ENCODE data around the gene FAF1.
A peak's percentile ranks its signal among the peaks of the same experiment; 100 is the strongest.

FAF1 gene

GRCh38 chr1:50704126-50704525 is 255.9 kb downstream of the FAF1 start:
- H3K27me3 ChIP-seq (ENCODE audit: insufficient read depth, low read length) = no peaks in the 10 kb centered on the region
- no peak overlapping the region for H3K9ac ChIP-seq (ENCODE audit: low read depth, low read length)
- H3K9me3 ChIP-seq (ENCODE audit: insufficient read depth, low read depth, low read length) = no peaks in the 10 kb centered on the region
- H3K27ac ChIP-seq (ENCODE audit: low read length) = no peak overlapping the region
- H3K4me1 ChIP-seq (ENCODE audit: insufficient read depth, low read length) = peaks cover 52% of the 10 kb centered on the region
- no peak overlapping the region for H3K4me3 ChIP-seq (ENCODE audit: low read length)
- no peaks in the 10 kb centered on the region for H3K36me3 ChIP-seq (ENCODE audit: insufficient read depth, low read depth, low read length)

- Histone ChIP-seq H3K4me1 (ENCODE audit: insufficient read depth, low read length) (peaks cover 60% of the 10 kb centered on the region), H3K36me3 (ENCODE audit: insufficient read depth, low read depth, low read length) (no peaks in the 10 kb centered on the region), H3K9ac (ENCODE audit: low read depth, low read length) (no peak overlapping the region), H3K9me3 (ENCODE audit: insufficient read depth, low read depth, low read length) (no peaks in the 10 kb centered on the region), H3K27ac (ENCODE audit: low read length) (no peak overlapping the region), H3K4me3 (ENCODE audit: low read length) (no peak overlapping the region), H3K27me3 (ENCODE audit: insufficient read depth, low read length) (no peaks in the 10 kb centered on the region)
Observed at GRCh38 chr1:50703240-50703639, 256.8 kb downstream of the FAF1 start.

GRCh38 chr1:50702395-50702794 is 257.7 kb downstream of the FAF1 start:
- H3K9me3 ChIP-seq (ENCODE audit: insufficient read depth, low read depth, low read length) = no peaks in the 10 kb centered on the region
- H3K36me3 ChIP-seq (ENCODE audit: insufficient read depth, low read depth, low read length) = no peaks in the 10 kb centered on the region
- H3K27ac ChIP-seq (ENCODE audit: low read length) = no peak overlapping the region
- H3K4me3 ChIP-seq (ENCODE audit: low read length) = no peak overlapping the region
- no peak overlapping the region; the same call in 1 of the 2 replicates for H3K9ac ChIP-seq (ENCODE audit: low read depth, low read length)
- H3K4me1 ChIP-seq (ENCODE audit: insufficient read depth, low read length) = peaks cover 68% of the 10 kb centered on the region
- H3K27me3 ChIP-seq (ENCODE audit: insufficient read depth, low read length) = no peaks in the 10 kb centered on the region

DNA sequence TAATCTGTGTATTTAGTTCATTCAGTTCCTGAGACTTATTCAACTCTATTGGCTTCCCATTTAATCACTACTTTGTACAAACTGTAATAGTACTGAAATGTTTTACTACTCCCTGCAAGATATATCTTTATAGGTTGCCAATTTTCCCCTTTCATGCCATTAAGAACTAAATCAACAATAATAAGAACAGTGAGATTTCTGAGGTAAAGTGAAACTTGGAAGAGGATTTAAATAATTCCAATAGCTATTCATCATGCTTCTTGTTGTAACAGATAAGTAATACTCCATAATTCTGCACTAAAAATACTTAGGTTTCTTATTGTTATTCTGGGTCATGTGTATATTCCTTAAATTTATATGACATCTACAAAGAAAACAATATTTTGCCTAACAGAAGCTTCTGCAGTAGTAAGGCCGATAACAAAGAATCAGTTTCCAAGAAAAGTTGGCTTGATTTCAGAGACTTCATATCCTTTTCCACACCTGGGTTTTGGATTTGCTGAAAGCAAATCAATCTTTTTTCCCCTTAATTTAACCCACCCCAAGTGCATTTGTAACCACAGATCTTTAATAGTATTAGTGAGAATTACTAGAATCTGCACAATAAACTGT is 258.3 kb downstream of the FAF1 start:
- H3K27me3 ChIP-seq (ENCODE audit: insufficient read depth, low read length) = no peaks in the 10 kb centered on the region
- no peaks in the 10 kb centered on the region for H3K36me3 ChIP-seq (ENCODE audit: insufficient read depth, low read depth, low read length)
- no peak overlapping the region; the same call in 1 of the 2 replicates for H3K9ac ChIP-seq (ENCODE audit: low read depth, low read length)
- H3K9me3 ChIP-seq (ENCODE audit: insufficient read depth, low read depth, low read length) = no peaks in the 10 kb centered on the region
- no peak overlapping the region for H3K4me3 ChIP-seq (ENCODE audit: low read length)
- H3K27ac ChIP-seq (ENCODE audit: low read length) = no peak overlapping the region
- peaks cover 72% of the 10 kb centered on the region for H3K4me1 ChIP-seq (ENCODE audit: insufficient read depth, low read length)

GRCh38 chr1:50700621-50701020 is 259.4 kb downstream of the FAF1 start:
- peaks cover 66% of the 10 kb centered on the region for H3K4me1 ChIP-seq (ENCODE audit: insufficient read depth, low read length)
- H3K9ac ChIP-seq (ENCODE audit: low read depth, low read length) = no peak overlapping the region; the same call in 1 of the 2 replicates
- H3K36me3 ChIP-seq (ENCODE audit: insufficient read depth, low read depth, low read length) = no peaks in the 10 kb centered on the region
- H3K27ac ChIP-seq (ENCODE audit: low read length) = peak overlapping the region; percentile 31
- no peaks in the 10 kb centered on the region for H3K9me3 ChIP-seq (ENCODE audit: insufficient read depth, low read depth, low read length)
- no peaks in the 10 kb centered on the region for H3K27me3 ChIP-seq (ENCODE audit: insufficient read depth, low read length)
- peak overlapping the region; percentile 51 for H3K4me3 ChIP-seq (ENCODE audit: low read length)

DNA sequence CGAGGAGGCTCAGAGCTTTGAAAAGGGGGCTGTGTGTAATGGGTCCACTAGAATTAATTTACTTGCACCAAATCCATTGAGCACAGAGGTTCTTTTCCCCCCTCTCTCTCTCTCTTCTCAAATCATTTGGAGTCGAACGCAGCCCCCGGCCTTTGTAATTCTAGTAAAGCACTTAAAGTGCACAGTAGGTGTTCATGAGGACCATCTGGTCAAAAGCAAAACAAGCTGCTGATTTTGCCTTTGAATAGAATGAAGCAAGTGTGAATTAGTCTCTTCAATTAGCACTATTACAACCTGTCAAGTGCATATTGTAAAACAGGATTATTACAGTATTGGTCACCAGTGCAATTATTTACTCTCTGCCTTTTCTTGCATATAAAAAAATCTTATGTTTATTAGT is 259.9 kb downstream of the FAF1 start:
- Histone ChIP-seq H3K9ac (ENCODE audit: low read depth, low read length) (peak overlapping the region; percentile 62), H3K4me1 (ENCODE audit: insufficient read depth, low read length) (peaks cover 64% of the 10 kb centered on the region), H3K36me3 (ENCODE audit: insufficient read depth, low read depth, low read length) (no peaks in the 10 kb centered on the region), H3K27ac (ENCODE audit: low read length) (peak overlapping the region; percentile 51), H3K27me3 (ENCODE audit: insufficient read depth, low read length) (no peaks in the 10 kb centered on the region), H3K9me3 (ENCODE audit: insufficient read depth, low read depth, low read length) (no peaks in the 10 kb centered on the region), H3K4me3 (ENCODE audit: low read length) (peak overlapping the region; percentile 55)

DNA sequence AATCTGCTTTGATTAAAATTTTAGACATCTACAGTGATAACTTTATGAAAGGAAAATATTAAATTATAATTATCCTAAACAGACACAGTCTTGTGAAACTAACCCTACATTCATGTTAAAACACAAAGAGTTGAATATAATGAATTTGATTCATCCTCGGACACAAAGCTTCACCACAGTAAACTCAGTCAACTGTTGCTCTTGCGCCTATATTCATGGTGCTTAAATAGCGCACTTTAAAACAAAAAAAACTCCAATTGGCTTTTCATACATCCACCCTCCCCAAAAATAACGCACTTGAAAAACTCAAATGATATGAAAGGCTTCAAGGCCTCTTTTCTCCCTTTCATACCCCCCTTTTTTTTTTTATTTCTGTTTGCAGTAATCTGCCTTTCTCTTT is 260.3 kb downstream of the FAF1 start:
- Histone ChIP-seq H3K4me3 (ENCODE audit: low read length) (peak overlapping the region; percentile 55), H3K9ac (ENCODE audit: low read depth, low read length) (peak overlapping the region; percentile 62), H3K9me3 (ENCODE audit: insufficient read depth, low read depth, low read length) (no peaks in the 10 kb centered on the region), H3K36me3 (ENCODE audit: insufficient read depth, low read depth, low read length) (no peaks in the 10 kb centered on the region), H3K4me1 (ENCODE audit: insufficient read depth, low read length) (peaks cover 60% of the 10 kb centered on the region), H3K27me3 (ENCODE audit: insufficient read depth, low read length) (no peaks in the 10 kb centered on the region), H3K27ac (ENCODE audit: low read length) (peak overlapping the region; percentile 51)

GRCh38 chr1:50697440-50698421 is 262.3 kb downstream of the FAF1 start:
- no peak overlapping the region for H3K9ac ChIP-seq (ENCODE audit: low read depth, low read length)
- H3K4me1 ChIP-seq (ENCODE audit: insufficient read depth, low read length) = peaks cover 47% of the 10 kb centered on the region
- no peaks in the 10 kb centered on the region for H3K36me3 ChIP-seq (ENCODE audit: insufficient read depth, low read depth, low read length)
- H3K27me3 ChIP-seq (ENCODE audit: insufficient read depth, low read length) = no peaks in the 10 kb centered on the region
- no peak overlapping the region for H3K4me3 ChIP-seq (ENCODE audit: low read length)
- no peaks in the 10 kb centered on the region for H3K9me3 ChIP-seq (ENCODE audit: insufficient read depth, low read depth, low read length)
- no peak overlapping the region for H3K27ac ChIP-seq (ENCODE audit: low read length)

DNA sequence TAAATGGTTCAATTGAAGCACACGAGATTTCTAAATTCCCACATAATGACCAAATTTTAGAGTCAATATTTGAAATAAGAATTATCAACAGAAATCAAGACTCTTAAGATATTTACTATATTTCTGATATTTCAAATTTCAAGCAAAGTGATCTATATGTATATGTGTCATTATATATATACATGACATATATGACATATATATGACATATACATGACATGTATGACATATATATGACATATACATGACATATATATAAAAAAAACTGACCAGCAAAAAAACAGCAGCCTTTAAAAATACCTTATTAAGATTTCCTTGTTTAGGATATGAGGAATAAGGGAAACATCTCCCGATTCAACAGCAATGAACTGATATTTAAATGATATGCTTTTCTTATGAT is 266.2 kb downstream of the FAF1 start:
- no peaks in the 10 kb centered on the region for H3K36me3 ChIP-seq (ENCODE audit: insufficient read depth, low read depth, low read length)
- no peaks in the 10 kb centered on the region for H3K27me3 ChIP-seq (ENCODE audit: insufficient read depth, low read length)
- no peak overlapping the region for H3K9ac ChIP-seq (ENCODE audit: low read depth, low read length)
- peaks cover 17% of the 10 kb centered on the region for H3K4me1 ChIP-seq (ENCODE audit: insufficient read depth, low read length)
- H3K4me3 ChIP-seq (ENCODE audit: low read length) = no peak overlapping the region
- no peak overlapping the region for H3K27ac ChIP-seq (ENCODE audit: low read length)
- H3K9me3 ChIP-seq (ENCODE audit: insufficient read depth, low read depth, low read length) = no peaks in the 10 kb centered on the region

- Histone ChIP-seq H3K4me1 (ENCODE audit: insufficient read depth, low read length) (no peaks in the 10 kb centered on the region), H3K4me3 (ENCODE audit: low read length) (no peak overlapping the region), H3K9ac (ENCODE audit: low read depth, low read length) (no peak overlapping the region), H3K27ac (ENCODE audit: low read length) (no peak overlapping the region), H3K27me3 (ENCODE audit: insufficient read depth, low read length) (no peaks in the 10 kb centered on the region), H3K9me3 (ENCODE audit: insufficient read depth, low read depth, low read length) (no peaks in the 10 kb centered on the region), H3K36me3 (ENCODE audit: insufficient read depth, low read depth, low read length) (no peaks in the 10 kb centered on the region)
Observed at GRCh38 chr1:50684185-50684584, 275.9 kb downstream of the FAF1 start.

DNA sequence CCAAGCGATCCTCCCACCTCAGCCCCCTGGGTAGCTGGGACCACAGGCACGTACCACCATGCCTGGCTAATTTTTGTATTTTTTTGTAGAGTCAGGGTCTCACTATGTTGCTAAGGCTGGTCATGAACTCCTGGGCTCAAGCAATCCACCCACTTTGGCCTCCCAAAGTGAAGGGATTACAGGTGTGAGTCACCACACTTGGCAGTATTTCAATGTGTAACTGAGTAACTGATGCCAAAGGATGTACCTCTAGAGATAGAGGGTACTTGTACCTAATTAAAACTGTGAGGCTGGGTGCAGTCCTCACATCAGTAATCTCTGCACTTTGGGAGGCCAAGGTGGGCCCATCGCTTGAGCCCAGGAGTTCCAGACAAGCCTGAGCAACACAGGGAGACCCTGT is 278.1 kb downstream of the FAF1 start:
- H3K27ac ChIP-seq (ENCODE audit: low read length) = no peak overlapping the region
- H3K9me3 ChIP-seq (ENCODE audit: insufficient read depth, low read depth, low read length) = no peaks in the 10 kb centered on the region
- no peaks in the 10 kb centered on the region for H3K36me3 ChIP-seq (ENCODE audit: insufficient read depth, low read depth, low read length)

More for the DNA sequence above, 278.1 kb downstream of the FAF1 start:
- Histone ChIP-seq H3K9ac (ENCODE audit: low read depth, low read length) (no peak overlapping the region), H3K4me1 (ENCODE audit: insufficient read depth, low read length) (no peaks in the 10 kb centered on the region), H3K4me3 (ENCODE audit: low read length) (no peak overlapping the region), H3K27me3 (ENCODE audit: insufficient read depth, low read length) (no peaks in the 10 kb centered on the region)

Measured in iPS-20b (cell line).